Left ventricle myocardium superior (tissue), 1 donor: ENCODE measurements around the gene TXNDC16. TPM values are rescaled to one million over a fixed set of nuclear protein-coding genes. Genes with fewer than 3 reads are reported as not detected.
A peak's percentile ranks its signal among the peaks of the same experiment; 100 is the strongest.

Experiments used
- ATAC-seq: fragments of 200-7000 bp; cut with Tn5 transposase; one replicate; pipeline ENCODE4 v1.9.1; 2020; ENCODE audit warnings: mild to moderate bottlenecking, moderate library complexity
- DNase-seq: peaks from one replicate; pipeline ENCODE4 v3.0.0-alpha.2; 2020
- intact Hi-C: fragments of 100-400 bp; cut with micrococcal nuclease; formaldehyde crosslinking; loops from one replicate; pipeline ENCODE4 v1.11.0; 2022
- total RNA-seq: library from RNA; stranded (reverse); fragmentation: NEBNext Ultra II Directional; extraction: Animal tissue kit (Norgen Biotek cat#: 25700); gene quantifications from one replicate; pipeline ENCODE4 v1.2.1, GENCODE V29; 2021
- donor health status: DM: no; HTN: yes; CAD: no; lungs with severe emphysema.

TXNDC16 gene
- total RNA-seq, 1 donor from 2014 or later = 3.4 TPM

DNA sequence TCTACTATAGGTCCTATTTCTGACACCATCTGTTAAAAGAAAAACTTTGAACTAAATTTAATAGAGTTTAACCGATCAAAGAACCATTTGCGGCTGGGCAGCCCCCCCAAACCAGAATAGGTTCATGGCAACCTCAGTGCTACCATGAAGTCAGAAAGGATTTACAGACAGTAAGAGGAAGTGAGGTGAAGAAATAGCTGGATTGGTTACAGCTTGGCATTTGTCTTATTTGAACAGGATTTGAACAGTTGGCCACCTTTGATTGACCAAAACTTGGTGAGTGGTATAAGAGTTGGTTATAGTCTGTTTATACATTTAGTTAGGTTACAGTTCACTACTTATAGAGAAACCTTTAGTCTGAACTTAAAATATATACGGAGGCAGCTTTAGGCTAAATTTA, 88.9 kb downstream of the TXNDC16 start:
- DNase-seq (no peak), ATAC-seq (no peak)
- intact Hi-C loops = no loop called here

DNA sequence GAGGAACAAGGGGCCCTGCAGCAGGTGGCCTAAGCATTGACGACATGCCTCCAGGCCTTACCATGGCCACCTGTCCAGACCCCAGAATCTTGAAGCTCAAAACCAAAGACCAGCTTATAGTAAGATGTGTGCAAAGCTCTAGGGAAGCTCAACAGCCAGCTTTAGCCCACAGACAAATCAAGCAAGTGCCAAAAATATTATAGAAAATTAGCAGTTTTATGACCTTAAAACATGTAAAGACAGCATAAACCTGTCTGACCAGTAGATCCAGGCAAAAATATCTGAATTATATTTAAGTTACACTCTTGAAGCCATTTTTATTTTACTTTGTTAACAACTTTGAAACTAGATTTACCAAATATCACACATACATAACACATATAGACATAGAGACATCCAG, 90.6 kb downstream of the TXNDC16 start:
- DNase-seq (no peak), ATAC-seq (no peak)
- intact Hi-C loops = no loop called here

DNA sequence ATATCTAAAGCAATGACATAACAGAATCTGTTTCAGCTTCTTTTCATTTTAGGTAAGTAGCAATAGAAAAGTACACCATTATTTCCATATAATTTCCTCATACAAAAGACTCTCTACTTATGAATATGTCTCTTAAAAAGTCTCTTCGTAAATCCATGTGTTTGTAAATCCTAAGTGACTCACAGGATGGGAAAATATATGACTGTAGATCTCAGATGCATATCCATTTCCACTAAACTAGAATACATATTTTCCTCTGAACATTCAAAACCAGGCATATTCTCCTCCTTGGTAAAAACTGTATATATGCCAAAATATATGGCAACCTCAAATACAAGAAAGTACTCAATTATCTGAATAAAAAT, 93.6 kb downstream of the TXNDC16 start:
- ATAC-seq = no peak
- no peak for DNase-seq
- intact Hi-C loops = no loop called here

DNA sequence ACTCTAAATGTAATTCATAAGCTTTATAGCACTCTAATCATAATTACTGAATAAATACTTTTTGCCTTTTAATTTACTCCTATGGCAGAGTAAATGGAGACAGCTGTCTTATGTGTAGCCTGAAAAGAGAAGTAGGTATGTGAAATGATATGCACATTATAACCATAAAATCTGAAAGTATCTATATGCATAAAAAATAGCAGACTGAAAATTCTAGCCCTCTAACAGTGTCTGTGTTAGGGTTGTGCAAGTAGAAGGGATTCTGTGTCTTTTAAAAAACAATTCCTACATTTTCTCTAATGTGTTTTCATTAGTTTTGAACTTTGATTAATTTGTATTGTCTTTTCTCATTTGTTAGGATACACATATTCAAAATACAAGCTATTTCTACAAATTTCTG, 94.9 kb downstream of the TXNDC16 start:
- intact Hi-C loops = no loop called here
- DNase-seq (no peak), ATAC-seq (no peak)

- intact Hi-C loops = no loop called here
- ATAC-seq = no peak
Observed at GRCh38 chr14:52455291-52456088, 96.8 kb downstream of the TXNDC16 start.

GRCh38 chr14:52447236-52447635, 105.1 kb downstream of the TXNDC16 start:
- ATAC-seq = no peak
- no peak for DNase-seq
- intact Hi-C loops = no loop called here

More at GRCh38 chr14:52455291-52456088, 96.8 kb downstream of the TXNDC16 start:
- no peak for DNase-seq

- ATAC-seq (peak; percentile 61), DNase-seq (no peak)
- intact Hi-C loops = no loop called here
Observed at GRCh38 chr14:52446355-52446754, 106.0 kb downstream of the TXNDC16 start.

GRCh38 chr14:52443506-52443905, 108.8 kb downstream of the TXNDC16 start:
- ATAC-seq = no peak
- intact Hi-C loops = no loop called here
- no peak for DNase-seq

DNA sequence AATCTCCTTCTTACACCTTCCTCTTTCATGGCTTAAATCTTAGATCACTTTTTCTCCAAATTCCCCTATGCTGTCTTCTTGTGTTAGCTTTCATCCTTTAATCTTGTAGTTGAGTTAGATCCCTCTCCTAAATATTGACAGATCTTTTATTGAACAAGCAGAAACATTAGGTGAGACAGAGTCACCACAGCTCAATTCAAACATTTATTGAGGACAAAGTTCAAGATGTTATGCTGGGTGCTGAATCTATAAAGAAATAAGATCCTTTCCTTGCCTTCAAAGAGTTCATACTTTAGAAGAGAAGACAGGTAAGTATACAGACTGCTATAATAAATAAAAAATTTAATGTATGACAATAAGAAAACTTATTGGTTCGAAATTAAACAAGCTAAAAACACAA, 109.7 kb downstream of the TXNDC16 start:
- intact Hi-C loops = no loop called here
- DNase-seq = no peak
- no peak for ATAC-seq

DNA sequence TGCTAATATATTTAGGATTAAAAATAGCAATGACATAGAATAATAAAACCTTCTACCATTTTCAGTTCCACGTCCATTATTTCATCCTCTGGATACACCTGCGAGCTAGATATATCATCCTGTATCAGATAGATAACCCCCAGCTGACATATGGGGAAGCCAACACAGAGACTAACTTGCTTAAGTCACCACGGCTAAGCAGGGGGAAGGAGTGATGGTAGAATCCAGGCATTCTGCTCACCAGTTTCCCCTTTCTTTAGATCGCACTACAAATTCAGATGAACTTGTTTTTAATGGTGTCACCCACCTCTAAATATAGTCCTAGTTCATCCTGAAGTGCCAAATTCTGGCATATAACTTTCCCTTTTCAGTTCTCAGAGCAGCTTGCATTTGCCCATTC, 110.1 kb downstream of the TXNDC16 start:
- intact Hi-C loops = no loop called here
- DNase-seq (no peak), ATAC-seq (no peak)

- intact Hi-C loops = no loop called here
- DNase-seq (no peak), ATAC-seq (no peak)
Observed at GRCh38 chr14:52439476-52439875, 112.8 kb downstream of the TXNDC16 start.

DNA sequence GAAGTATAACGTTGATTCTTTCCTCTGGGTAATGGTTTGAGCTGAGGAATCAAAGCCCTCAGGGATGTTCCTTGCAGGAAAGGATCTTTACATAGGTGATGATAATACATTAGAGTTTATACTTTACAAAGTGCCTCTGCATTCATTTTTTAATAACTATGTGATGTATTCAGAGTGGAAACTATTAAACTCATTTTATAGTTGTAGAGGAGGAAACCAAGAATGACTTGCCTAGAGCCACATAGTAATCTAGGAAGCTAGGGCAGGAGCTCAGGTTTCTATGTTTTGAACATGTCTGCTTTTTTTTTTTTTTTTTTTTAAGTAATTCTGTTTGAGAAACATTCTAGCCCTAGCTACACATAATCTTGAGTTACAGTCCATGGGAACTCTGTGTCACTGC, 117.3 kb downstream of the TXNDC16 start:
- ATAC-seq = no peak
- intact Hi-C loops = no loop called here
- DNase-seq = no peak

GRCh38 chr14:52430474-52430873, 121.8 kb downstream of the TXNDC16 start:
- DNase-seq = no peak
- intact Hi-C loops = no loop called here
- ATAC-seq = no peak

DNA sequence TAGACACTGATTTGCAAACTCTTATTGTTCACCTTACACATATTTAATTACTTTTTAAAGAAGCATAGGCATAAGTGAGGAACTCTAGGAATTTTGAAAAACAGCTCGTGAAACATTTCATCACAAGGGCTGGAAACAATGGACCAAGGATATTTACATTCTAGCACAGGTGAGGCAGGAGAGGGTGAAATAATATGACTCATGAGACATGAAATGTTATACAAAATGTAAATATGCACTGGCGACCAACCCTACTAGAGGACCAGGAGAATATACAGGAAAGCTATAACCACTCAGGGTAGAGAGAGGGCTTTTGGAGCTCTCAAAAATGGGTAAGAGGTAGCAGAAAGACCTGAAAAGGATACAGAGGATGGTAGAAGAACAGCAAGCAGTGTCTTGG, 122.9 kb downstream of the TXNDC16 start:
- DNase-seq (no peak), ATAC-seq (no peak)
- intact Hi-C loops = no loop called here

GRCh38 chr14:52427460-52427859, 124.8 kb downstream of the TXNDC16 start:
- intact Hi-C loops = no loop called here
- DNase-seq = no peak
- no peak for ATAC-seq

DNA sequence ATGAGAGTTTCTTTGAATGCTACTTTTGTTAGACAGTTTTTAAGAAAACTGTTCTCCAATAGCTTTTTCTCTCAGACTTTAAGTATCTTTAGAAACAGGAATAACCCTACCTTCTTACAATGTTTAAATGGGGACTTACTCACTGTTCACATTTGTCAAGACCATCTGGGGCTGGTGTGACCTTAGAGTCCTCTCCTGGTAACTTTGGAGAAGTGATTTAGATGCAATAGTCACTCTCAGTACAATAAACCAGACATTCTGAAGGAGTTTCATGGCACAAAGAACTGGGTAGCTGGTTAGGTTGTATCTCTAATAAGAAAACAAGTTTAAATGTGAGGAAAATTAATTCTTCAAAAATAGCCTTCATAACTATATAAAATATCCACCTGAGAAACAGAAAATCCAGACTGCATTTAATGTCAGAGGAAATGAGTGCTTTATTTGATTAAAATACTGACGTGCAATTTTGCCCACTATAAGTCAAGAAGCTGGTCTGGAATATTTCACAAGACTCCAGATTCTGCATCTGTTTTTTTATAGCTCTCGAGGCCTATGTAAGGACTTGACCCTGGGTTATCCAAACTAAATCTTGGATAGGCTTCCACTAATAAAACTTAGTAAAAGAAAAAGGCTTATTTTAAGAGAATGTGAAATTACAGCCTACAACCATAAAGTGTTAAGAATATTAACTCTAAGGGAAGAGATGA, 129.5 kb downstream of the TXNDC16 start:
- ATAC-seq (no peak), DNase-seq (no peak)
- intact Hi-C loops = no loop called here

- intact Hi-C loops = no loop called here
- ATAC-seq (no peak), DNase-seq (no peak)
Observed at GRCh38 chr14:52417139-52417538, 135.2 kb downstream of the TXNDC16 start.

DNA sequence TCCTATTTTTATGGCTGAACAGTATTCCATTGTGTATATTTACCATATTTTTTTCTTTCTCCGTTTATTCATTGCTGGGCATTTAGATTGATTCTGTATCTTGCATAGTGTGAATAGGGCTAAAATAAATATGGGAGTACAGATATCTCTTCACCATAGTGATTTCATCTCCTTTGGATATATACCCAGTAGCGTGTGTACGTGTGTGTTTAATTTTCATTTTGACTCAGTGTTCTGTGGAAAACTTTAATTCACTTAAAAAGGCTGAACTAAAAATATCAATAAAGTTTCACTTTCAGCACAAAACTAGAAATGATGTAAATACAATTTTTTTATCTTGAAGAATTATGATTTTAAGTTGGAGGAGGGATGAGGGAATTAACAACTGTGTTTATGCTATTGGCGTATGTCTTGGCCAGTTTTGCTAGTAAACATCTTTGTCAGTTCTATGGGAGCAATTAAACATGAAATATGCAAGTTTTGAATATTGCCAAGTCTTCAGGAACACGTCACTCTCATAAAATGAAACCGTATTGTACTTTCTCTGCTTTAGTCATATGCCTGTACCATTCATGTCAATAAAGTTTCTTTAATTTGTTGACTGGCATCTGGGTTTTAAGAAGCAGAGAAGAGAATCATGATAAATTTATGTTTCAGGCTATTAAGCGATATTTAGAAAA, 138.4 kb downstream of the TXNDC16 start:
- DNase-seq (no peak), ATAC-seq (no peak)
- intact Hi-C loops = no loop called here

DNA sequence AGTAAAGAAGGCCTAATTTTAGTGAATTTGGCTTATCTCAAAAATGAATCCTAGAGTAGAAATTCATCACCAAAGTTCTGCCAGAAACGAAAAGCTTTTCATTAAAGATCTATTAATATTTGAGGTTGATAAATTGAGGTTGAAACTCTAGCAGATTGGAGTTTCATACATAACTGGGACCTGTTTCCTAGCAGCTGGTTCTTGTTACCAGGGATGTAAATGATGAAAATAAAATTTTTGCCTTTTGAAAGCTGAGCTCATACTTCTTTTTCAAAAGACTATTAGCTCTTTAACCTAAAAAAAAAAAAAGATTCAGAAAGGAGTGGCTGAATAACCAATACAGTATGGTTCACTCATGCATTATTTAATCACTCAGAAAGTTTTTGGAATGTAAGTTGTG, 139.9 kb downstream of the TXNDC16 start:
- no peak for ATAC-seq
- DNase-seq = no peak
- intact Hi-C loops = no loop called here

GRCh38 chr14:52405314-52405713, 147.0 kb downstream of the TXNDC16 start:
- DNase-seq (no peak), ATAC-seq (no peak)
- intact Hi-C loops = no loop called here
